HCT116 (cell line): ENCODE results near the gene EML1. TPM values are rescaled to one million over a fixed set of nuclear protein-coding genes. Genes with fewer than 3 reads are reported as not detected.

Experiments
- ATAC-seq: fragments of 200-7000 bp; cut with Tn5 transposase; 2 replicates; pipeline ENCODE4 v1.9.1; 2020; ENCODE audit warnings: mild to moderate bottlenecking, moderate library complexity
- BruUV-seq: library from RNA; stranded (reverse); fragments of 400-500 nt; replicated peaks from 2 replicates; lab custom pipeline; 2021; lab: Mats Ljungman, UMichigan
- CTCF ChIA-PET: fragments of 300-600 bp; sonication (Branson Sonifier 250); formaldehyde crosslinking; loops from one replicate; lab custom pipeline; 2021; ENCODE audit warnings: antibody characterized with exemption; lab: Charles Lee
- POLR2A ChIA-PET: fragments of 300-600, 350-600 bp; sonication (Branson Sonifier 250); formaldehyde crosslinking; loops from one replicate; lab custom pipeline; 2021; ENCODE audit warnings: antibody characterized with exemption; lab: Charles Lee
- RAD21 ChIA-PET, 2 experiments: fragments of 300-600 bp; sonication (Branson Sonifier 250); formaldehyde crosslinking; loops; one replicate each; lab custom pipeline; 2023; ENCODE audit warnings: low total read pairs in 2 of 2; ENCODE audit not compliant: uncharacterized antibody in 2 of 2, unreplicated experiment in 2 of 2, low non-redundant PET in 1 of 2; lab: Charles Lee
- DNase-seq: peaks from one replicate; pipeline ENCODE4 v3.0.0-alpha.2; 2010; ENCODE audit warnings: low read depth, low spot score
- H2AFZ ChIP-seq: fragments of 200-600 bp; shearing (Covaris generic), sonication (generic); 2 replicates; pipeline ENCODE4 v1.6.1; 2017; ENCODE audit warnings: low read depth, mixed run types, mixed read lengths, antibody characterized with exemption, low read length; ENCODE audit not compliant: poor library complexity, severe bottlenecking
- H3K27ac ChIP-seq: 2 replicates; pipeline ENCODE4 v1.5.1; 2012; ENCODE audit warnings: low read depth, low read length
- H3K27me3 ChIP-seq: fragments of 200-600 bp; sonication (generic); 2 replicates; pipeline ENCODE4 v1.6.1; 2016; ENCODE audit warnings: mixed run types, low read length, mixed read lengths; ENCODE audit not compliant: insufficient read depth
- H3K36me3 ChIP-seq, 2 experiments: fragments of 200-500 bp in 1 of 2; fragments of 200-600 bp in 1 of 2; sonication (Bioruptor generic) in 1 of 2; sonication (generic) in 1 of 2; 2 replicates each; pipeline versions ENCODE4 v1.5.1 to v1.6.1; 2014 to 2016; ENCODE audit warnings: low read length in 2 of 2, inconsistent platforms in 1 of 2, mixed read lengths in 1 of 2, mixed run types in 1 of 2; ENCODE audit not compliant: insufficient read depth in 2 of 2, control insufficient read depth in 1 of 2
- H3K4me1 ChIP-seq, 2 experiments: fragments of 200-600 bp in 1 of 2; sonication (generic) in 1 of 2; 2 replicates each; pipeline versions ENCODE4 v1.5.1 to v1.6.1; 2012 to 2017; ENCODE audit warnings: low read length in 2 of 2, inconsistent platforms in 1 of 2, mild to moderate bottlenecking in 1 of 2, mixed read lengths in 1 of 2, mixed run types in 1 of 2, moderate library complexity in 1 of 2; ENCODE audit not compliant: insufficient read depth in 2 of 2, control insufficient read depth in 1 of 2
- H3K4me2 ChIP-seq: fragments of 200-600 bp; sonication (generic); 2 replicates; pipeline ENCODE4 v1.6.1; 2017; ENCODE audit warnings: mixed run types, low read length, mixed read lengths
- H3K4me3 ChIP-seq, 2 experiments: fragments of 200-600 bp in 1 of 2; sonication (generic) in 1 of 2; replicated peaks in 1 of 2; 2 replicates each; pipeline ENCODE4 v1.5.1; 2011 to 2016; ENCODE audit warnings: low read length in 2 of 2, control low read depth in 1 of 2, low read depth in 1 of 2, mild to moderate bottlenecking in 1 of 2, mixed read lengths in 1 of 2, mixed run types in 1 of 2
- H3K79me2 ChIP-seq: fragments of 200-600 bp; sonication (generic); 2 replicates; pipeline ENCODE4 v1.6.1; 2017; ENCODE audit warnings: mild to moderate bottlenecking, mixed run types, low read length, moderate library complexity, mixed read lengths; ENCODE audit not compliant: insufficient read depth
- H3K9ac ChIP-seq: fragments of 200-600 bp; sonication (generic); 2 replicates; pipeline ENCODE4 v1.6.1; 2016; ENCODE audit warnings: low read length, mixed read lengths
- H3K9me2 ChIP-seq: fragments of 200-600 bp; sonication (generic), shearing (Covaris generic); 2 replicates; pipeline ENCODE4 v1.6.1; 2017; ENCODE audit warnings: mixed run types, mild to moderate bottlenecking, moderate library complexity; ENCODE audit not compliant: insufficient read depth
- H3K9me3 ChIP-seq, 2 experiments: fragments of 200-500 bp in 1 of 2; fragments of 200-600 bp in 1 of 2; sonication (Bioruptor generic) in 1 of 2; sonication (generic) in 1 of 2; 2 replicates each; pipeline ENCODE4 v1.6.1; 2014 to 2017; ENCODE audit warnings: low read length in 2 of 2, mixed read lengths in 2 of 2, inconsistent platforms in 1 of 2, low read depth in 1 of 2, mild to moderate bottlenecking in 1 of 2, mixed run types in 1 of 2, moderate library complexity in 1 of 2; ENCODE audit not compliant: control insufficient read depth in 1 of 2, insufficient read depth in 1 of 2
- H4K20me1 ChIP-seq: fragments of 200-600 bp; sonication (generic), shearing (Covaris generic); 2 replicates; pipeline ENCODE4 v1.6.1; 2017; ENCODE audit warnings: mixed run types, mild to moderate bottlenecking, moderate library complexity; ENCODE audit not compliant: insufficient read depth
- ATF3 ChIP-seq: IDR thresholded peaks from 2 replicates; pipeline ENCODE4 v1.6.1; 2012
- CBX3 ChIP-seq: IDR thresholded peaks from 2 replicates; pipeline ENCODE4 v1.6.1; 2012; ENCODE audit warnings: low read depth
- CEBPB ChIP-seq: IDR thresholded peaks from 2 replicates; pipeline ENCODE4 v1.6.1; 2012; ENCODE audit warnings: low read depth
- CTCF ChIP-seq, 3 experiments: fragments of 200-600 bp in 1 of 3; sonication (generic) in 1 of 3; IDR thresholded peaks in 2 of 3; conservative IDR thresholded peaks in 1 of 3; 2 replicates each; pipeline ENCODE4 v1.5.1; 2012 to 2017; ENCODE audit warnings: low read depth in 2 of 3, low read length in 2 of 3, antibody characterized with exemption in 1 of 3, borderline replicate concordance in 1 of 3, control low read depth in 1 of 3, mild to moderate bottlenecking in 1 of 3, mixed read lengths in 1 of 3, mixed run types in 1 of 3, moderate library complexity in 1 of 3; ENCODE audit not compliant: insufficient read depth in 1 of 3
- EGR1 ChIP-seq: IDR thresholded peaks from 2 replicates; pipeline ENCODE4 v1.6.1; 2012; ENCODE audit warnings: low read depth
- ELF1 ChIP-seq: IDR thresholded peaks from 2 replicates; pipeline ENCODE4 v1.6.1; 2012; ENCODE audit warnings: low read depth, borderline replicate concordance
- EZH2 ChIP-seq: fragments of 200-600 bp; sonication (generic); IDR thresholded peaks from 2 replicates; pipeline ENCODE4 v1.6.1; 2017; ENCODE audit warnings: antibody characterized with exemption, mixed run types
- EZH2phosphoT487 ChIP-seq: fragments of 200-600 bp; IDR thresholded peaks from 2 replicates; pipeline ENCODE4 v1.6.1; 2018; ENCODE audit warnings: antibody characterized with exemption, borderline replicate concordance
- FOSL1 ChIP-seq: IDR thresholded peaks from 2 replicates; pipeline ENCODE4 v1.6.1; 2012; ENCODE audit warnings: low read depth
- MAX ChIP-seq: IDR thresholded peaks from 2 replicates; pipeline ENCODE4 v1.6.1; 2012
- RAD21 ChIP-seq: IDR thresholded peaks from 2 replicates; pipeline ENCODE4 v1.6.1; 2012; ENCODE audit warnings: low read depth, mild to moderate bottlenecking
- REST ChIP-seq: IDR thresholded peaks from 2 replicates; pipeline ENCODE4 v1.6.1; 2012; ENCODE audit warnings: low read depth
- SIN3A ChIP-seq: IDR thresholded peaks from 2 replicates; pipeline ENCODE4 v1.6.1; 2012; ENCODE audit warnings: low read depth
- SP1 ChIP-seq: IDR thresholded peaks from 2 replicates; pipeline ENCODE4 v1.6.1; 2012; ENCODE audit warnings: low read depth
- SRF ChIP-seq: IDR thresholded peaks from 2 replicates; pipeline ENCODE4 v1.6.1; 2012; ENCODE audit warnings: low read depth
- TCF7L2 ChIP-seq: IDR thresholded peaks from 2 replicates; pipeline ENCODE4 v1.7.0; 2011; ENCODE audit warnings: borderline replicate concordance, inconsistent platforms; ENCODE audit not compliant: insufficient read depth, insufficient read length; ENCODE audit errors: extremely low read depth
- ZNF274 ChIP-seq: fragments of 200-500 bp; sonication (Bioruptor generic); IDR thresholded peaks from 2 replicates; pipeline ENCODE4 v1.6.1; 2014; ENCODE audit warnings: mild to moderate bottlenecking, low read depth, low read length, inconsistent platforms
- intact Hi-C: fragments of 100-400 bp; cut with micrococcal nuclease; formaldehyde crosslinking; loops from 2 replicates; pipeline ENCODE4 v1.10.0; 2022
- total RNA-seq: library from RNA; stranded (reverse); gene quantifications from one replicate; pipeline ENCODE4 v1.2.1, GENCODE V29; 2021; ENCODE audit not compliant: unreplicated experiment

Gene EML1
- total RNA-seq, 1 experiment from 2014 or later = 7.4 TPM

- no peak overlapping the region for H3K4me2 ChIP-seq
- ChIA-PET RAD21 (no interaction called here), POLR2A (no interaction called here), CTCF (no interaction called here)
- H3K4me3 ChIP-seq = no peak overlapping the region
- DNase-seq (no peak), ATAC-seq (no peak)
- no peak overlapping the region for H3K9ac ChIP-seq
- TF ChIP-seq SRF = no peak
- no peak for TF ChIP-seq CBX3
- no peak for TF ChIP-seq CEBPB
- no peak for TF ChIP-seq RAD21
- TF ChIP-seq CTCF (IDR thresholded peaks at IDR 0.05 in 2 of 3, conservative IDR thresholded peaks at IDR 0.05 in 1 of 3; ENCODE audit: borderline replicate concordance in 1 of 3, insufficient read depth in 1 of 3, low read depth in 2 of 3, low read length in 2 of 3) = no peak
- TF ChIP-seq TCF7L2 = no peak
- no peak for TF ChIP-seq SIN3A
- TF ChIP-seq ZNF274 = no peak
- no peak for TF ChIP-seq SP1
- no peak for TF ChIP-seq EGR1
- TF ChIP-seq MAX = no peak
- no peak for TF ChIP-seq EZH2
- TF ChIP-seq ELF1 = no peak
- TF ChIP-seq ATF3 = no peak
- no peak for TF ChIP-seq EZH2phosphoT487
- no peak for TF ChIP-seq REST
- TF ChIP-seq FOSL1 = no peak
- BruUV-seq = no TSS peak
- no peaks in the 10 kb centered on the region for H3K27me3 ChIP-seq
- no peaks in the 10 kb centered on the region for H3K9me3 ChIP-seq
- H3K4me1 ChIP-seq = 0 out of 4 replicates have a peak, but pooled peaks cover 0 to 2% of the 10 kb centered on the region in 2 experiments
- H3K9me2 ChIP-seq = no peaks in the 10 kb centered on the region
- H2AFZ ChIP-seq = no peak overlapping the region
- no peaks in the 10 kb centered on the region for H3K36me3 ChIP-seq
- intact Hi-C loops = no loop called here
- no peaks in the 10 kb centered on the region for H4K20me1 ChIP-seq
- H3K27ac ChIP-seq = no peak overlapping the region
- H3K79me2 ChIP-seq = no peaks in the 10 kb centered on the region
Measured at GRCh38 chr14:99769799-99770198, 23.4 kb upstream of the EML1 start.
